ENCODE measurements around the gene GLYATL1. TPM values are rescaled to one million over a fixed set of nuclear protein-coding genes. Genes with fewer than 3 reads are reported as not detected.

The GLYATL1 gene
- total and polyA plus RNA-seq, 10 of the 15 experiments (the other 5 are each of a cell fraction or from before 2014, with no cell fraction given) = not detected

DNA sequence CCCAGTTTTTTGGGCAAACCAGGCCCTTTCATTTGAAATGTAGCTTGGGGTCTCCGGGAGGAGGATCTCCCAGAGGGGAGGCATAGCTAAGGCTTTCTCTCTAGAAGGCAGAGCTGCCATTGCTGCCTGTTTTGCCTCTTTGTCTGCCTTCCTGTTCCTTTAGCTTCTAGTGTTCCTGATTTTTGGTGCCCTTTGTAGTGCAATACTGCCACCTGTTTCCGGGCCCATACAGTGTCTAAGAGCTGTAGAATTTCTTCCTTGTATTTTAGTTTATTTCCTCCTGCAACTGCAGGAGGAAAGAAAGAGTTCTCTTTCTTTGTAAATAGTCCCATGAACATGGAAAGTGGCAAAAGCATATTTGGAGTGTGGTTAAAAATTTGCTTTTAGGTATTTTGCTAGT lies 19.3 kb upstream of the GLYATL1 start:
- POLR2A ChIA-PET = no interaction called here
- ATAC-seq = no peak
- TF ChIP-seq, protein P1, sequence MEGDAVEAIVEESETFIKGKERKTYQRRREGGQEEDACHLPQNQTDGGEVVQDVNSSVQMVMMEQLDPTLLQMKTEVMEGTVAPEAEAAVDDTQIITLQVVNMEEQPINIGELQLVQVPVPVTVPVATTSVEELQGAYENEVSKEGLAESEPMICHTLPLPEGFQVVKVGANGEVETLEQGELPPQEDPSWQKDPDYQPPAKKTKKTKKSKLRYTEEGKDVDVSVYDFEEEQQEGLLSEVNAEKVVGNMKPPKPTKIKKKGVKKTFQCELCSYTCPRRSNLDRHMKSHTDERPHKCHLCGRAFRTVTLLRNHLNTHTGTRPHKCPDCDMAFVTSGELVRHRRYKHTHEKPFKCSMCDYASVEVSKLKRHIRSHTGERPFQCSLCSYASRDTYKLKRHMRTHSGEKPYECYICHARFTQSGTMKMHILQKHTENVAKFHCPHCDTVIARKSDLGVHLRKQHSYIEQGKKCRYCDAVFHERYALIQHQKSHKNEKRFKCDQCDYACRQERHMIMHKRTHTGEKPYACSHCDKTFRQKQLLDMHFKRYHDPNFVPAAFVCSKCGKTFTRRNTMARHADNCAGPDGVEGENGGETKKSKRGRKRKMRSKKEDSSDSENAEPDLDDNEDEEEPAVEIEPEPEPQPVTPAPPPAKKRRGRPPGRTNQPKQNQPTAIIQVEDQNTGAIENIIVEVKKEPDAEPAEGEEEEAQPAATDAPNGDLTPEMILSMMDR (IDR thresholded peaks at IDR 0.05 in 2 of 3, conservative IDR thresholded peaks at IDR 0.05 in 1 of 3; ENCODE audit: control insufficient read depth in 2 of 3, extremely low read depth in 1 of 3, insufficient read depth in 1 of 3, low read depth in 3 of 3, low read length in 3 of 3) = no peak
- TF ChIP-seq KAT2A (conservative IDR thresholded peaks at IDR 0.05; ENCODE audit: control insufficient read depth, low read depth, low read length) (no peak), NFIC (IDR thresholded peaks at IDR 0.05; ENCODE audit: low read depth, low read length) (no peak), SUZ12 (IDR thresholded peaks at IDR 0.05; ENCODE audit: unreplicated experiment) (no peak), FOXM1 (IDR thresholded peaks at IDR 0.05; ENCODE audit: low read depth, low read length) (no peak), BMI1 (IDR thresholded peaks at IDR 0.05; ENCODE audit: borderline replicate concordance) (no peak), MTA3 (IDR thresholded peaks at IDR 0.05; ENCODE audit: borderline replicate concordance, low read length) (no peak), SMARCA5 (IDR thresholded peaks at IDR 0.05) (no peak), WRNIP1 (IDR thresholded peaks at IDR 0.05; ENCODE audit: borderline replicate concordance, low read depth, low read length) (no peak), POLR2AphosphoS2 (IDR thresholded peaks at IDR 0.05; ENCODE audit: low read depth, low read length) (no peak), CBX3 (IDR thresholded peaks at IDR 0.05; ENCODE audit: borderline replicate concordance, low read depth) (no peak)
- TF ChIP-seq, protein P2, sequence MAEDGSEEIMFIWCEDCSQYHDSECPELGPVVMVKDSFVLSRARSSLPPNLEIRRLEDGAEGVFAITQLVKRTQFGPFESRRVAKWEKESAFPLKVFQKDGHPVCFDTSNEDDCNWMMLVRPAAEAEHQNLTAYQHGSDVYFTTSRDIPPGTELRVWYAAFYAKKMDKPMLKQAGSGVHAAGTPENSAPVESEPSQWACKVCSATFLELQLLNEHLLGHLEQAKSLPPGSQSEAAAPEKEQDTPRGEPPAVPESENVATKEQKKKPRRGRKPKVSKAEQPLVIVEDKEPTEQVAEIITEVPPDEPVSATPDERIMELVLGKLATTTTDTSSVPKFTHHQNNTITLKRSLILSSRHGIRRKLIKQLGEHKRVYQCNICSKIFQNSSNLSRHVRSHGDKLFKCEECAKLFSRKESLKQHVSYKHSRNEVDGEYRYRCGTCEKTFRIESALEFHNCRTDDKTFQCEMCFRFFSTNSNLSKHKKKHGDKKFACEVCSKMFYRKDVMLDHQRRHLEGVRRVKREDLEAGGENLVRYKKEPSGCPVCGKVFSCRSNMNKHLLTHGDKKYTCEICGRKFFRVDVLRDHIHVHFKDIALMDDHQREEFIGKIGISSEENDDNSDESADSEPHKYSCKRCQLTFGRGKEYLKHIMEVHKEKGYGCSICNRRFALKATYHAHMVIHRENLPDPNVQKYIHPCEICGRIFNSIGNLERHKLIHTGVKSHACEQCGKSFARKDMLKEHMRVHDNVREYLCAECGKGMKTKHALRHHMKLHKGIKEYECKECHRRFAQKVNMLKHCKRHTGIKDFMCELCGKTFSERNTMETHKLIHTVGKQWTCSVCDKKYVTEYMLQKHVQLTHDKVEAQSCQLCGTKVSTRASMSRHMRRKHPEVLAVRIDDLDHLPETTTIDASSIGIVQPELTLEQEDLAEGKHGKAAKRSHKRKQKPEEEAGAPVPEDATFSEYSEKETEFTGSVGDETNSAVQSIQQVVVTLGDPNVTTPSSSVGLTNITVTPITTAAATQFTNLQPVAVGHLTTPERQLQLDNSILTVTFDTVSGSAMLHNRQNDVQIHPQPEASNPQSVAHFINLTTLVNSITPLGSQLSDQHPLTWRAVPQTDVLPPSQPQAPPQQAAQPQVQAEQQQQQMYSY (CRISPR knock-in tag; IDR thresholded peaks at IDR 0.05) = no peak
- TF ChIP-seq, protein P3, sequence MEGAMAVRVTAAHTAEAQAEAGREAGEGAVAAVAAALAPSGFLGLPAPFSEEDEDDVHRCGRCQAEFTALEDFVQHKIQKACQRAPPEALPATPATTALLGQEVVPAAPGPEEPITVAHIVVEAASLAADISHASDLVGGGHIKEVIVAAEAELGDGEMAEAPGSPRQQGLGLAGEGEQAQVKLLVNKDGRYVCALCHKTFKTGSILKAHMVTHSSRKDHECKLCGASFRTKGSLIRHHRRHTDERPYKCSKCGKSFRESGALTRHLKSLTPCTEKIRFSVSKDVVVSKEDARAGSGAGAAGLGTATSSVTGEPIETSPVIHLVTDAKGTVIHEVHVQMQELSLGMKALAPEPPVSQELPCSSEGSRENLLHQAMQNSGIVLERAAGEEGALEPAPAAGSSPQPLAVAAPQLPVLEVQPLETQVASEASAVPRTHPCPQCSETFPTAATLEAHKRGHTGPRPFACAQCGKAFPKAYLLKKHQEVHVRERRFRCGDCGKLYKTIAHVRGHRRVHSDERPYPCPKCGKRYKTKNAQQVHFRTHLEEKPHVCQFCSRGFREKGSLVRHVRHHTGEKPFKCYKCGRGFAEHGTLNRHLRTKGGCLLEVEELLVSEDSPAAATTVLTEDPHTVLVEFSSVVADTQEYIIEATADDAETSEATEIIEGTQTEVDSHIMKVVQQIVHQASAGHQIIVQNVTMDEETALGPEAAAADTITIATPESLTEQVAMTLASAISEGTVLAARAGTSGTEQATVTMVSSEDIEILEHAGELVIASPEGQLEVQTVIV (IDR thresholded peaks at IDR 0.05; ENCODE audit: borderline replicate concordance, partially characterized antibody) = no peak

More for the DNA sequence above, 19.3 kb upstream of the GLYATL1 start:
- Histone ChIP-seq H3K4me1 (ENCODE audit: control insufficient read depth, insufficient read depth, low read length) (no peaks in the 10 kb centered on the region), H3K9ac (ENCODE audit: control insufficient read depth, insufficient read depth, low read length) (no peak overlapping the region), H4K20me1 (ENCODE audit: control insufficient read depth, insufficient read depth) (no peaks in the 10 kb centered on the region), H3K4me2 (ENCODE audit: control insufficient read depth, insufficient read depth) (no peak overlapping the region), H3K4me3 (no peak overlapping the region), H3K27me3 (replicated peaks in 1 of 2; ENCODE audit: control insufficient read depth in 2 of 2, insufficient read depth in 2 of 2, low read length in 1 of 2) (no peaks in the 10 kb centered on the region), H3K79me2 (ENCODE audit: control insufficient read depth, insufficient read depth, low read length) (no peaks in the 10 kb centered on the region), H3K36me3 (ENCODE audit: control insufficient read depth in 2 of 2, insufficient read depth in 2 of 2, low read length in 1 of 2) (no peaks in the 10 kb centered on the region), H3K9me3 (replicated peaks; ENCODE audit: control insufficient read depth, insufficient read depth, low read length) (peaks cover 4% of the 10 kb centered on the region; the same call in 2 of the 3 replicates), H3K27ac (ENCODE audit: control insufficient read depth, insufficient read depth) (no peak overlapping the region), H2AFZ (ENCODE audit: control insufficient read depth, low read depth, low read length) (no peak overlapping the region)
- in situ Hi-C loops (cut with MboI) = no loop called here
- RAD21 ChIA-PET (ENCODE audit: unreplicated experiment) = no interaction called here
- SMC1A ChIA-PET (ENCODE audit: uncharacterized antibody, unreplicated experiment) = interaction anchor here (1.0 kb wide), 1 partner anchor 133 kb away, joined by 3 read pairs; no protein-coding TSS in a partner anchor
- no TSS peak for BruUV-seq (replicated peaks)
- FAIRE-seq = no peak
- intact Hi-C loops (cut with micrococcal nuclease; ENCODE audit: unreplicated experiment) = no loop called here
- no peak for DNase-seq (ENCODE audit: low read depth, low spot score)
- CTCF ChIA-PET = interaction anchor here (0.9 to 2.4 kb wide), 2 partner anchors 19 to 294 kb away, joined by 3 to 8 read pairs; no protein-coding TSS in a partner anchor
- WGBS (ENCODE audit: insufficient coverage, insufficient replicate concordance, low lambda C conversion rate, missing lambda C conversion rate) = 31% methylated on average over 2 of the region's 2 CpGs
